Fibroblast of lung (primary cell): ENCODE data around the gene WFIKKN1.

Source experiments
- EZH2 ChIP-seq: IDR thresholded peaks from 2 replicates; pipeline ENCODE4 v1.5.1; 2012; ENCODE audit warnings: low read length, control low read depth, mild to moderate bottlenecking; ENCODE audit errors: missing control alignments
- TF ChIP-seq, protein P1 (sequence below), 2 donors: IDR thresholded peaks in 1 of 2; conservative IDR thresholded peaks in 1 of 2; 1 replicate in 1 of 2; 2 replicates in 1 of 2; pipeline ENCODE4 v1.5.1; 2011 to 2012; ENCODE audit warnings: low read length in 2 of 2, control low read depth in 1 of 2, inconsistent platforms in 1 of 2, low read depth in 1 of 2, mild to moderate bottlenecking in 1 of 2

DNA sequence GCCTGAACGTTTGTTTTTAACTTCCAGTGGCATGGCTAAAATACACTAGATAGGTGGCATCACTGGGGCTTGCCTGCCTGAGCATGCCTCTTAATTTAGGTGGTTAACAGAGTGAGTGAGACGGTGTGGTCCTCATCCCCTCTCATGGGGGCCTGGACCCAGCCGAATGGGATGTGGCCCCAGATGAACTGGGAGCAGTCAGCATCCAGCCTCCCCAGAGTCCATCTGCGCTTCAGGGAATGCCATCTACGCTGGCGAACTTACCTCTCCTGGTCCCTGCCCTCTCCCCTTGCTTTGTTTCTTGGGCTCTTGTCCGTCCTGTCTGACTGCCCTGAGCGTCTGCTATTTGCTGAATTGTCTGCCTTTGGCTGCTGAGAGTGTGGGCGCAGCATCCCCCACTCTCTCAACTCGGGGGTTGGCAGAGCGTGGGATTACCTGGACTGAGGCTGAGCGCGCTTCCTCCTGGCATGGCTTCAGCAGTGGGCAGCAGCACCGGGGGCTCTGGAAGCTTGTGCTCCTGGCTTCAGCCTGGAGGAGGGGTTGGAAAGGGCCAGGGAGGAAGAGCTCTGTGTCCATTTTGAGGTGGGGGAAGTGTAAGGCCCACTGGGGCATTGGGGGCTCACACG, 38.8 kb upstream of the WFIKKN1 start:
- TF ChIP-seq, protein P1, sequence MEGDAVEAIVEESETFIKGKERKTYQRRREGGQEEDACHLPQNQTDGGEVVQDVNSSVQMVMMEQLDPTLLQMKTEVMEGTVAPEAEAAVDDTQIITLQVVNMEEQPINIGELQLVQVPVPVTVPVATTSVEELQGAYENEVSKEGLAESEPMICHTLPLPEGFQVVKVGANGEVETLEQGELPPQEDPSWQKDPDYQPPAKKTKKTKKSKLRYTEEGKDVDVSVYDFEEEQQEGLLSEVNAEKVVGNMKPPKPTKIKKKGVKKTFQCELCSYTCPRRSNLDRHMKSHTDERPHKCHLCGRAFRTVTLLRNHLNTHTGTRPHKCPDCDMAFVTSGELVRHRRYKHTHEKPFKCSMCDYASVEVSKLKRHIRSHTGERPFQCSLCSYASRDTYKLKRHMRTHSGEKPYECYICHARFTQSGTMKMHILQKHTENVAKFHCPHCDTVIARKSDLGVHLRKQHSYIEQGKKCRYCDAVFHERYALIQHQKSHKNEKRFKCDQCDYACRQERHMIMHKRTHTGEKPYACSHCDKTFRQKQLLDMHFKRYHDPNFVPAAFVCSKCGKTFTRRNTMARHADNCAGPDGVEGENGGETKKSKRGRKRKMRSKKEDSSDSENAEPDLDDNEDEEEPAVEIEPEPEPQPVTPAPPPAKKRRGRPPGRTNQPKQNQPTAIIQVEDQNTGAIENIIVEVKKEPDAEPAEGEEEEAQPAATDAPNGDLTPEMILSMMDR (conservative IDR thresholded peaks at IDR 0.05 in 1 of 2, IDR thresholded peaks at IDR 0.05 in 1 of 2; ENCODE audit: low read depth in 1 of 2, low read length in 2 of 2): no peak
- TF ChIP-seq EZH2: no peak
